GM12872 (cell line): Measurements from ENCODE around the gene NPAS4.

Experiments
- CTCF ChIP-seq: IDR thresholded peaks from 3 replicates; pipeline ENCODE4 v1.5.1; 2011; ENCODE audit warnings: low read depth, mild to moderate bottlenecking, low read length, moderate library complexity; ENCODE audit not compliant: insufficient read depth

NPAS4 gene

GRCh38 chr11:66443602-66444001 is 22.8 kb downstream of the NPAS4 start:
- TF ChIP-seq CTCF, result no peak

- TF ChIP-seq CTCF, result no peak
These were observed 26.2 kb downstream of the NPAS4 start for GRCh38 chr11:66447012-66447411.

GRCh38 chr11:66448523-66448922 is 27.7 kb downstream of the NPAS4 start:
- no peak for TF ChIP-seq CTCF

GRCh38 chr11:66450560-66450959 is 29.7 kb downstream of the NPAS4 start:
- TF ChIP-seq CTCF, result no peak

- TF ChIP-seq CTCF, result no peak
These were observed 30.8 kb downstream of the NPAS4 start for GRCh38 chr11:66451663-66452062.

- TF ChIP-seq CTCF, result no peak
These were observed 33.4 kb downstream of the NPAS4 start for GRCh38 chr11:66454247-66454646.

- no peak for TF ChIP-seq CTCF
These were observed 34.0 kb downstream of the NPAS4 start for GRCh38 chr11:66454828-66455227.

GRCh38 chr11:66457826-66458225 is 37.0 kb downstream of the NPAS4 start:
- TF ChIP-seq CTCF, result no peak
